Sciatic nerve (tissue), 2 donors: ENCODE results near the gene LYST. TPM values are rescaled to one million over a fixed set of nuclear protein-coding genes. Genes with fewer than 3 reads are reported as not detected.

Experiments
- ATAC-seq: fragments of 200-7000 bp; cut with Tn5 transposase; one replicate; pipeline ENCODE4 v1.9.1; 2020; ENCODE audit warnings: mild to moderate bottlenecking, moderate library complexity
- DNase-seq: peaks from one replicate; pipeline ENCODE4 v3.0.0-alpha.2; 2020; ENCODE audit warnings: low spot score
- intact Hi-C: fragments of 100-400 bp; cut with DNase I; formaldehyde crosslinking; loops from one replicate; pipeline ENCODE4 v1.14.2; 2022
- total RNA-seq: library from RNA; stranded (reverse); fragmentation: NEBNext Ultra II Directional; extraction: Animal tissue kit (Norgen Biotek cat#: 25700); gene quantifications from one replicate; pipeline ENCODE4 v1.2.1, GENCODE V29; 2021
- donor health status: DM: no; HTN: no; CAD: no.
- donor health status: DM: no; HTN: no; CAD: no.

LYST gene
- total RNA-seq, 1 donor from 2014 or later: 61.9 TPM

DNA sequence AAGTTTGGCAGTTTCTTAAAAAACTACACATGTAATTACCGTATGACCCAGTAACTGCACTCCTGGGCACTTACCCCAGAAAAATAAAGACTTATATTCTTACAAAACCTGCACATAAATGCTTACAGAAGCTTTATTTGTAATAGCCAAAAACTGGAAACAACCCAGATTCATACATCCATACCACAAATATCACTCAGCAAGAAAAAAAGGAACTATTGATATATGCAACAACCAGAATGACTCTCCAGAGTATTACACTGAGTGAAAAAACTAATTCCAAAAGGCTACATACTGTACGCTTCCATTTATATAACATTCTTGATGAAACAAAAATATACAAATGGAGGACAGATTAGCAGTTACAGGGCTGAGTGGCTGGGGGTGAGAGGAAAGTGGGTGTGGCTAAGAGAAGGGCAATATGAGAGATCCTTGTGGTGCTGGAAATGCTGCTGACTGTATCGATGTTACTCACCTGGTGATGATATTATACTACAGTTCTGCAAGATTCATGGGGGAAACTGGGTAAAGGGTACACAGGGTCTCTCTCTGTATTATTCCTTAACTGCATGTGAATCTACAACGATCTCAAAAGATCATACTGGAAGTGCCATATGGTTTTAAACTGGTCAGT is 121.1 kb downstream of the LYST start:
- intact Hi-C loops: no loop called here
- DNase-seq (no peak), ATAC-seq (no peak)

- intact Hi-C loops: no loop called here
- ATAC-seq (no peak), DNase-seq (no peak)
These were observed 123.6 kb downstream of the LYST start for GRCh38 chr1:235742914-235743599.

DNA sequence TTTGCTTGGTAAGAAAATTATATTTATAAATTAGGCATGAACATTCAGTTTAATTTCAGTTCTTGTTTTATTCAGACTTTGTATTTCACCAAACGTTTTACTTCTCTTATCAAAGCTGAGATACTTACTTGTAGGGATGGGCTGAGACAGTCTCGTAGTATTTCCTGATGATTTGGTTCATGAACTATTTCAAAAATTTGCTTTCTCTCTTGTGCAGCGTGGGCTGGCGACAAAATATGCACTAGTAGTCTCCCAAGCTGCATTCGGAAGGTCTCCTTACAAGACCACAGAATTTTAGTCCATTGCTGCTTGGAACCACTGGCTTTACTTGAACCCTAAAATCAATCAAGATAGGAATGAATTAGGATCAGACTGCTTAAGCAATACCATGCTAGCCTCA is 125.4 kb downstream of the LYST start:
- ATAC-seq: no peak
- intact Hi-C loops: no loop called here
- DNase-seq: no peak

DNA sequence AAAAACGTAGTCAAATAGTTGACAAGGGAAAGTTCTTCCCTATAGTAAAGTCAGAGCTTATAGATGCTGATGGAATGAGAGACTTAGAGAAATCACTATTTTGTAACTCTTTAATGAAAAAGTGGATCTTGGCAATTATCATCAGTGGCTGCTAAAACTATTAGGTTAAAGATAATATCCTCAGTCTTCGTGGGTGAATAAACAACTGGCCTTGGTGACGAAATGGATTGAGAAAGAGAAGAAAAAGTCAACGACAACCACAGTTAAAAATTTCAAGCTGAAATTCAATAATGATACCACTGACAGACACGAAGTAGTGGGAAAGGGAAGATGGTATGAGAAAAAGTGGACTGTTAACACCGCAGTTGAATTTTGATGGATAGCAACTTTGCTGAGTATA is 127.1 kb downstream of the LYST start:
- DNase-seq: no peak
- no peak for ATAC-seq
- intact Hi-C loops: no loop called here

- DNase-seq: no peak
- no peak for ATAC-seq
- intact Hi-C loops: no loop called here
These were observed 127.6 kb downstream of the LYST start for GRCh38 chr1:235739124-235739523.

- ATAC-seq: no peak
- intact Hi-C loops: no loop called here
- DNase-seq: no peak
These were observed 129.0 kb downstream of the LYST start for GRCh38 chr1:235737751-235738150.

GRCh38 chr1:235736263-235736662 is 130.4 kb downstream of the LYST start:
- no peak for ATAC-seq
- no peak for DNase-seq
- intact Hi-C loops: no loop called here

DNA sequence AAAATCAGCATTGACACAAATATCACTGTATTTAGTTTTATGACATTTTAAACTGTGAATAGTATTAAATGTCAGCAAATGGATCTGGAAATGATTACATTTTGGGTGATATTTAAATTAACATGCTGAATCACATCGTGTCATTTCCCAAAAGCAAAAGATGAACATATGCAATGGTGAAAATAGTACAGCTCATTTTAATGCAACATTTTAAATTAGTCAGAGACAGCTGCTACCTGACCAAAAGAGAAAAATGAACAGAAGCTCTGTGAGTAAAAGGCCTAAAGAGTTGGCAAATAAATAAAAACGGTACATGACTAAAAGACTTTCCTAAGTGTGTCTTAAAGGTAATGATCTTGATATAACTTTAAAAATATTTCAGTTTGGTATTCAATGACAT is 131.1 kb downstream of the LYST start:
- intact Hi-C loops: no loop called here
- no peak for DNase-seq
- ATAC-seq: no peak

DNA sequence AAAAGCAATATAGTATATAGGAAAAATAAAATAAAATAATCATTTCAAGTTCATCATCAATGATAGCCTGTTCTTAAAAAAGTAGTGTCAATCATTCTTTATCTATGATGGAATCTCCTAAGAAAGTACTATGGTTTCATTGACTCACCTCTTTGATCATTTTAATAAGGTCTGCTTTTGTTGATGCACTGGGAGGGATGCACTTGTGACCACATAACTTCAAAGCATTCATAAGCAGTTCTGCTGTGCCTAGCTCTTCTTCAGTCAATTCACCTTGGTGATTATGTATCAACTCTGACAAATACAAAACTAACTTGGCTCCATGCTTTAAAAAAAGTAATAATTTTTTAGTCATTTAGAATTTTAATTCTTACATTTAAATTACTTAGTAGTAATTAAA is 132.4 kb downstream of the LYST start:
- DNase-seq (no peak), ATAC-seq (no peak)
- intact Hi-C loops: no loop called here

DNA sequence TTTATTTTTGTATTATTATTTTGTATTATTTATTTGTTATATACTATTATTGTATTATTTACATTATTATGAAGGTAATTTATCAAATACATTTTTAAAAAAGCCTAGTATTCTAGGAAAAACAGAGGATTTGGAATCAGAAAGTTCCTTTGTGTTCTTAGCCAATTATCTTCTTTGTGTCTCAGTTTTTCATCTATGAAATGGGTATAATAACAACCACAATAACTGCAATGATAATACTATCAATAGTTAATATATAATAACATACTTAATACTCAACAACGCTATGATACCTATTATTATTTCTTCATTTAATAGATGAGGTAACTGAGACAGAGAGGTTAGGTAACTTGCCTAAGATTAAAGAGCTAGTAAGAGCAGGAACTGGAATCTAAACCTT is 136.7 kb downstream of the LYST start:
- no peak for ATAC-seq
- no peak for DNase-seq
- intact Hi-C loops: no loop called here

DNA sequence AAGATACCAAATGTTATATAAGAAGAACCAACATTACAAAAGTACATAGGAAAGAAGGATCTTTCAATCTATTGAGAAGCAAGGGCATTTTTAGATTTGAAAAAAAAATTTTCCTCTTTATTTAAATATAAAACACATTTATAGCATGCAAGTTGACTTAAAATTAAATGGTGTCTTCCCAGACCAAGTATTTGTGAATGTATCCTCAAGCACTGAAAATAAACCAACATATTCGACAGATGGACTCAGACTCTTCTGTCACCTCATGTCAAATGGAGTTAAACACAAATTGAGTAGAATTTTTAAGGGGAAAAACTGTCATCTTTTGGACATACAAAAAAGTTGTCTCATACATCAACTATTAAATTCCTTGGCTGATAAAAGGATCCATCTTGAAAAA is 140.1 kb downstream of the LYST start:
- DNase-seq (no peak), ATAC-seq (no peak)
- intact Hi-C loops: no loop called here

GRCh38 chr1:235725434-235725833 is 141.3 kb downstream of the LYST start:
- no peak for DNase-seq
- intact Hi-C loops: no loop called here
- ATAC-seq: no peak

DNA sequence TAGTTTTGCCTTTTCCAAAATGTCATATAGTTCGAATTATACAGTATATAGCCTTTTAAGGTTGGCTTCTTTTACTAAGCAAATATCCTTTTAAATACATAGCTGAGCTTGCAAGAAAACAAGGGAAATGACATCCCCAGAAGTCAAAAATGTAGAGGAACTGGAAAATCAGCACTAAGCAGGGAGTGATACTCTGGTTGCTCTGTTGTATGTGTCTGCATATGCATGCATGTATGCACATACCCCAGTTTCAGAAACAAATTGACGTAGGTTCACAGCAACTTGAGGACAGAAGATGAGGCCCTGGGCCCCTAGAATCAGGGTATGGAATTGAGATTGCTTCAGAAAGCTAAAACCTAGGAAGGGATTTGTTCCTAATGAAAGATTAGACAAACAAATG is 142.0 kb downstream of the LYST start:
- no peak for DNase-seq
- no peak for ATAC-seq
- intact Hi-C loops: no loop called here

DNA sequence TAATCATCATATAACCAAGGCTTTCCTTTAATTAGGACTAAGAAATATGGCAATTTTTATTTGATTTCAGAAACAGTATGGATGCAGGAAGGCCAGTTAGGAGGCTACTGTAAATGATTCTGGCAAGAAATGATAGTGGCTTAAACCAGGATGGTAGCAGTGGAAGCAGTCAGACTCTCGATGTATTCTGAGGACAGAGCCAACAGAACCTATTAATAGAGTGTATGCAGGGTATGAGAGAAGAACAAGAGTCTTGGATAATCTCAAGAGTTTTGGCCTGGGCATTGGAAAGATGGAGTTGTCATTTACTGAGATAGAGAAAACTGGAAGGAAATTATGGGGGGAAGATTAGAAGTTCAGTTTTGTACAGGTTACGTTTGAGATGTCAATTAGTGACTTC is 143.8 kb downstream of the LYST start:
- DNase-seq (no peak), ATAC-seq (no peak)
- intact Hi-C loops: no loop called here

DNA sequence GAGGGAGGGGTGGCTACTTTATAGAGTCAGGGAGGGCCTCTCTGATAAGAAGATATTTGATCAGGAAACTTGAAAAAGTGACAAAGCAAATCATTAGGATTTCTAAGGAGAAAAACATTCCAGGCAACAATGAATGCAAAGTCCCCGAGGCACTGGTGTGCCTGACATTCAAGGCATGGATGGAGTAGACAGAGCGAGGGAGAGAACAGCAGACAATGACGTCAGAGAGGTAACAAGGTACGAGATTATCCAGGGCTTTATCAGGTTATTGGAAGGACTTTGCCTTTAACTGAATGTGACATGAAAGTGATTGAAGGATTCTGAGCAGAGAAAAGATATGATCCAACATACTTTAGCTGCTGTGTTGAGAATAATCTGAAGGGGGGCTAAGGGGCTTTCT is 144.7 kb downstream of the LYST start:
- intact Hi-C loops: no loop called here
- DNase-seq: no peak
- ATAC-seq: no peak

- DNase-seq (no peak), ATAC-seq (no peak)
- intact Hi-C loops: no loop called here
These were observed 146.2 kb downstream of the LYST start for GRCh38 chr1:235720544-235720943.

DNA sequence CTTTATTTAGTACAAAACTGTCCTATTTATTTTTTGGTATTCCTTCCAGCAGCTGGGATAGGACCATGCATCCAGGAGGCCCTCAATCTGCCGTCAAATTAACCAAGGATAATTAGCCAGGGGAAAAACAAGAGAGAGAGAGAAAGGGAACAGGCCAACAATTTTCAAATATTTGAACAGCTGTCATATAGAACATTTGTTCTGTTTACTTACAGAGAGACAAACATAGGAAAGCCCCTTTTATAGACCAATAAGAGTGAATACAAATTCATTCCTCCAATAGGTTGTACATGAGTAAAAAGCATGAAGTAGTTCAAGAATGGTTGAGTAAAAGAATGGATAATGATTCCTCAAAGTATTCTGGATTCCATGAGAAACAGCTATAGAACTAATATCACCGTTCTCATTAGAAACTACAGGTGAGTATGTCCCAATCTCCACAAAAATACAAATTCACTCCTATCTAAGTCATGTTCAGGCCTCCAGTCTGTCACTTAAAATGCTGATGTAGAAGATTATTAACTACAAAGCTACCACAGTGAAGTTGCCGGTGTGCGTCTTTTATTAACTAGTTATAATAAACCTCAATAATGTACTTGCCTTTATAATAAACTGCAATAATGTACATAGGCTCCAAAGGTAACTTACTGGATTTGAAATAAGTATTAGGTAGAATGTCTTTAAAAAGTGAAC is 152.4 kb downstream of the LYST start:
- ATAC-seq: no peak
- intact Hi-C loops: no loop called here
- DNase-seq: no peak

- no peak for DNase-seq
- ATAC-seq: no peak
- intact Hi-C loops: no loop called here
These were observed 153.9 kb downstream of the LYST start for GRCh38 chr1:235712812-235713211.

GRCh38 chr1:235710687-235711086 is 156.0 kb downstream of the LYST start:
- ATAC-seq: no peak
- intact Hi-C loops: no loop called here
- no peak for DNase-seq

DNA sequence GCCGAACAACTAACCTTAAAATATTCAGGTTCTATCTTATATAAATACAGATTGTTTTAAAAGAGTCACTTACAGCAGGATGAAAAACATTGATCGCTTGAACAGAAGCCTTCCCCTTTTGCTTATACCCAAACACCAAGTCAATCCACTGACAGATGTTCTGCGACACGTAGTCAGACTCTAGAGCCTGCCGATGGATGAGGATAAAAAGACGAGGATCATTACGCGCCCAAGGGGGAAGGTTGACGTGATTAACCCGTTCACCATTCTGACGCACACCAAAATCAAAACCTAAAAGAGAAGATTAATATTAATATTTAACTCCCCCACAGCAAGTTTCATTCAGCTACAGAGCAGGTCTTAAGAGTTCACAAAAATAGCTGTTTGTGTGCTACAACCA is 157.7 kb downstream of the LYST start:
- DNase-seq (no peak), ATAC-seq (no peak)
- intact Hi-C loops: no loop called here
